HepG2 (cell line): ENCODE results near the gene RALY. TPM values are rescaled to one million over a fixed set of nuclear protein-coding genes. Genes with fewer than 3 reads are reported as not detected.

Experiments
- ATAC-seq: fragments of 200-7000 bp; cut with Tn5 transposase; 3 replicates; pipeline ENCODE4 v1.9.1; 2020; ENCODE audit warnings: mild to moderate bottlenecking, moderate library complexity
- BruUV-seq: library from RNA; stranded (reverse); fragments of 400-500 nt; replicated peaks from 2 replicates; lab custom pipeline; 2021; lab: Mats Ljungman, UMichigan
- CTCF ChIA-PET: fragments of 300-600 bp; formaldehyde crosslinking; extraction: SDS; loops from one replicate; lab custom pipeline; 2021; ENCODE audit warnings: low total read pairs, inconsistent platforms, low intra/inter-chr PET ratio; lab: Yijun Ruan, JAX
- POLR2A ChIA-PET: fragments of 350-600 bp; sonication (Branson Sonifier 250); formaldehyde crosslinking; loops from one replicate; lab custom pipeline; 2020; ENCODE audit warnings: antibody characterized with exemption, inconsistent platforms; lab: Yijun Ruan, JAX
- DNase-seq: peaks from one replicate; pipeline ENCODE4 v3.0.0-alpha.2; 2015; ENCODE audit warnings: low spot score
- FAIRE-seq: peaks from 3 replicates; lab custom pipeline; 2011; peaks lifted over from hg19 to GRCh38; lab: Jason Lieb, UNC
- H2AFZ ChIP-seq: one replicate; pipeline ENCODE4 v1.6.1; 2011; ENCODE audit warnings: low read length, inconsistent platforms
- H3K27ac ChIP-seq: fragments of 300-600 bp; 3 replicates; pipeline ENCODE4 v1.8.0; 2011; ENCODE audit warnings: mixed run types, mild to moderate bottlenecking, mixed read lengths, low read length, inconsistent platforms; ENCODE audit not compliant: insufficient read depth; ENCODE audit errors: extremely low read length
- H3K27me3 ChIP-seq, 2 experiments: fragments of 200-600 bp in 1 of 2; 2 replicates in 1 of 2; 3 replicates in 1 of 2; pipeline versions ENCODE4 v1.6.0 to v1.8.0; 2011; ENCODE audit warnings: low read length in 2 of 2, mild to moderate bottlenecking in 2 of 2, moderate library complexity in 2 of 2, inconsistent platforms in 1 of 2; ENCODE audit not compliant: insufficient read depth in 2 of 2, control insufficient read depth in 1 of 2
- H3K36me3 ChIP-seq, 2 experiments: fragments of 200-600 bp in 1 of 2; replicated peaks in 1 of 2; 2 replicates in 1 of 2; 3 replicates in 1 of 2; pipeline versions ENCODE4 v1.5.1 to v1.8.0; 2011; ENCODE audit warnings: low read length in 2 of 2, inconsistent platforms in 1 of 2; ENCODE audit not compliant: insufficient read depth in 2 of 2, control insufficient read depth in 1 of 2
- H3K4me1 ChIP-seq: 2 replicates; pipeline ENCODE4 v1.5.1; 2012; ENCODE audit warnings: low read length, inconsistent platforms; ENCODE audit not compliant: insufficient read depth
- H3K4me2 ChIP-seq: 2 replicates; pipeline ENCODE4 v1.6.0; 2011; ENCODE audit warnings: low read depth, low read length, inconsistent platforms
- H3K4me3 ChIP-seq, 3 experiments: fragments of 200-600 bp in 1 of 3; sonication (generic), shearing (Covaris generic) in 1 of 3; replicated peaks in 1 of 3; 2 replicates each; pipeline ENCODE4 v1.5.1; 2011 to 2016; ENCODE audit warnings: low read length in 3 of 3, inconsistent platforms in 2 of 3, low read depth in 2 of 3, mild to moderate bottlenecking in 2 of 3, control low read depth in 1 of 3, mixed read lengths in 1 of 3; ENCODE audit not compliant: insufficient read depth in 1 of 3
- H3K79me2 ChIP-seq: one replicate; pipeline ENCODE4 v1.6.1; 2011; ENCODE audit warnings: low read length, inconsistent platforms; ENCODE audit not compliant: insufficient read depth
- H3K9ac ChIP-seq: 2 replicates; pipeline ENCODE4 v1.6.0; 2011; ENCODE audit warnings: mild to moderate bottlenecking, low read depth, low read length, inconsistent platforms; ENCODE audit not compliant: insufficient read depth
- H3K9me3 ChIP-seq: 2 replicates; pipeline ENCODE4 v1.5.1; 2012; ENCODE audit warnings: mild to moderate bottlenecking, low read length
- H4K20me1 ChIP-seq: 2 replicates; pipeline ENCODE4 v1.6.0; 2011; ENCODE audit warnings: inconsistent platforms, mild to moderate bottlenecking, low read length, moderate library complexity; ENCODE audit not compliant: insufficient read depth
- ELF3 ChIP-seq: IDR thresholded peaks from 2 replicates; pipeline ENCODE4 v1.6.1; 2016; ENCODE audit warnings: missing genetic modification reagents, missing compliant biosample characterization
- GTF2F1 ChIP-seq: fragments of 150-350 bp; IDR thresholded peaks from 2 replicates; pipeline ENCODE4 v1.6.1; 2014; ENCODE audit warnings: low read length
- LCORL ChIP-seq, 2 experiments: fragments of 450-650 bp in 1 of 2; sonication (generic) in 1 of 2; formaldehyde crosslinking in 1 of 2; IDR thresholded peaks; 2 replicates each; pipeline versions ENCODE4 v1.5.0 to v1.6.1; 2017 to 2020; ENCODE audit warnings: antibody characterized with exemption in 1 of 2, missing genetic modification reagents in 1 of 2
- PHF20 ChIP-seq: sonication (generic); formaldehyde crosslinking; IDR thresholded peaks from 2 replicates; pipeline ENCODE4 v1.5.0; 2020; ENCODE audit warnings: mild to moderate bottlenecking, missing genetic modification reagents
- RBM22 ChIP-seq: fragments of 200-400 bp; formaldehyde crosslinking; optimal IDR thresholded peaks from 2 replicates; pipeline ENCODE3; 2017; ENCODE audit warnings: mild to moderate bottlenecking, low read length, moderate library complexity
- RNF219 ChIP-seq: sonication (generic); formaldehyde crosslinking; IDR thresholded peaks from 2 replicates; pipeline ENCODE4 v1.5.0; 2020; ENCODE audit warnings: mild to moderate bottlenecking, missing genetic modification reagents
- SMAD3 ChIP-seq: sonication (generic); formaldehyde crosslinking; IDR thresholded peaks from 2 replicates; pipeline ENCODE4 v1.4.0; 2020; ENCODE audit warnings: missing genetic modification reagents
- ZBED4 ChIP-seq: sonication (generic); formaldehyde crosslinking; IDR thresholded peaks from 2 replicates; pipeline ENCODE4 v1.4.0; 2020; ENCODE audit warnings: missing genetic modification reagents, borderline replicate concordance
- ZNF12 ChIP-seq: sonication (generic); formaldehyde crosslinking; IDR thresholded peaks from 2 replicates; pipeline ENCODE4 v1.5.0; 2020; ENCODE audit warnings: missing genetic modification reagents
- ZNF136 ChIP-seq: sonication (generic); formaldehyde crosslinking; IDR thresholded peaks from 2 replicates; pipeline ENCODE4 v1.8.1; 2022; ENCODE audit warnings: low read depth, mild to moderate bottlenecking, moderate library complexity, missing genetic modification reagents
- ZNF614 ChIP-seq: IDR thresholded peaks from 2 replicates; pipeline ENCODE4 v1.6.1; 2018; ENCODE audit warnings: missing biosample characterization, missing genetic modification reagents, inconsistent platforms, borderline replicate concordance
- WGBS: methylation state at CpG from one replicate; pipeline ENCODE4 v1.1.6; 2017; ENCODE audit warnings: low lambda C conversion rate; 5-methylcytosine and 5-hydroxymethylcytosine counted together
- in situ Hi-C: cut with HindIII; loops from 2 replicates; pipeline ENCODE4 v1.10.0; 2017; ENCODE audit warnings: low pct_unique_long_range_greater_than_20kb; ENCODE audit not compliant: extremely low pct_ligation_motif_present
- intact Hi-C: fragments of 100-400 bp; cut with micrococcal nuclease; formaldehyde crosslinking; loops from one replicate; pipeline ENCODE4 v1.10.0; 2022; ENCODE audit not compliant: unreplicated experiment
- polyA plus RNA-seq, 8 experiments: library from polyadenylated mRNA; depleted of rRNA in 3 of 8; stranded (reverse) in 7 of 8; unstranded in 1 of 8; fragments of >200 nt; fragmentation: Illumina TruSeq in 4 of 8; extraction: Trizol in 4 of 8; gene quantifications; 2 replicates each; pipeline versions ENCODE4 v1.2.1 to v1.2.3, GENCODE V29; 2011 to 2016; ENCODE audit warnings: low read depth in 4 of 8, missing spikeins in 1 of 8, mixed read lengths in 1 of 8; ENCODE audit not compliant: insufficient read depth in 1 of 8
- total RNA-seq, 5 experiments: library from RNA; depleted of rRNA; stranded (reverse); fragments of >200 nt; fragmentation: Illumina TruSeq; extraction: Trizol; gene quantifications; 2 replicates each; pipeline ENCODE4 v1.2.3, GENCODE V29; 2016; ENCODE audit warnings: low read depth in 1 of 5
- TF ChIP-seq, protein P1 (sequence below): sonication (generic); IDR thresholded peaks from 2 replicates; pipeline ENCODE4 v1.6.1; 2016; ENCODE audit warnings: low read depth, borderline replicate concordance
- TF ChIP-seq, protein P2 (sequence below): sonication (generic); formaldehyde crosslinking; IDR thresholded peaks from 2 replicates; pipeline ENCODE4 v1.5.0; 2020; ENCODE audit warnings: mild to moderate bottlenecking, low read depth, missing genetic modification reagents, borderline replicate concordance

The RALY gene
- total and polyA plus RNA-seq, 2 of the 13 experiments (the other 11 are each of a cell fraction or from before 2014, with no cell fraction given), result 178 to 186 TPM

DNA sequence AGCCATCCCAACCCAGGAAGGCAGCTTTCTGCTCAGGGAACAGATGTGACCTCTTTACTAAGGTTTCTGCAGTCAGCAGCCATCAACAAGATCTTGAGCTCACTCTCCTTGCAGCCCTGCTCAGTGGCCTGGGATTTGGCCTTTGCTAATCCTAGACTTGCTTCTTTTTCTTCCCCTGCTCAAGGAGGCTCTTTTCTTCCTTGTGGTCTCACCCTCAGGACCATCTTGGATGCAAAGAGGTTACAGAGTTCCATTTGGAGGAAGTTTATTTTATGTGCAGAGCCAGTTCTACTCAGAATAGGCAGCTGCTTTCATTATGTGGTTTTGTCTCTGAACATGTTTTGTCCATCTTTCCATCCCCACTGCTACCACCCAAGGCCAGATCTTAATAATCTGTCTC is 49.3 kb downstream of the RALY start:
- CTCF ChIA-PET, result no interaction called here

GRCh38 chr20:34045294-34045693 is 51.6 kb downstream of the RALY start:
- Histone ChIP-seq H2AFZ (no peak overlapping the region), H3K4me3 (no peak overlapping the region), H3K27ac (peak overlapping the region; percentile 26), H4K20me1 (peaks cover 64% of the 10 kb centered on the region), H3K79me2 (peaks cover 93% of the 10 kb centered on the region), H3K9me3 (no peaks in the 10 kb centered on the region), H3K27me3 (no peaks in the 10 kb centered on the region), H3K4me1 (peaks cover 56% of the 10 kb centered on the region), H3K36me3 (peaks cover 6 to 36% of the 10 kb centered on the region in 2 experiments), H3K4me2 (peak overlapping the region; percentile 23; the same call in 1 of the 2 replicates), H3K9ac (no peak overlapping the region)
- ATAC-seq (peak; percentile 60), DNase-seq (peak; percentile 73), FAIRE-seq (no peak)
- BruUV-seq, result no TSS peak
- in situ Hi-C loops, result no loop called here
- ChIA-PET POLR2A (interaction anchor here (1.0 to 2.3 kb wide), 2 partner anchors 52 to 67 kb away, joined by 4 to 7 read pairs; partner anchors contain the start of genes EIF2S2 and RALY), CTCF (no interaction called here)
- WGBS, result 10% methylated on average over 2 of the region's 2 CpGs
- intact Hi-C loops, result no loop called here
- peak; percentile 67 for TF ChIP-seq LCORL (IDR thresholded peaks at IDR 0.05)
- no peak for TF ChIP-seq LCORL (CRISPR knock-in tag; IDR thresholded peaks at IDR 0.05)
- TF ChIP-seq ZBED4 (CRISPR knock-in tag), result 0 out of 2 replicates have a peak, but pooled peaks have one; percentile 47
- TF ChIP-seq, protein P1, sequence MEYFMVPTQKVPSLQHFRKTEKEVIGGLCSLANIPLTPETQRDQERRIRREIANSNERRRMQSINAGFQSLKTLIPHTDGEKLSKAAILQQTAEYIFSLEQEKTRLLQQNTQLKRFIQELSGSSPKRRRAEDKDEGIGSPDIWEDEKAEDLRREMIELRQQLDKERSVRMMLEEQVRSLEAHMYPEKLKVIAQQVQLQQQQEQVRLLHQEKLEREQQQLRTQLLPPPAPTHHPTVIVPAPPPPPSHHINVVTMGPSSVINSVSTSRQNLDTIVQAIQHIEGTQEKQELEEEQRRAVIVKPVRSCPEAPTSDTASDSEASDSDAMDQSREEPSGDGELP, result peak; percentile 33; the same call in 1 of the 2 replicates
- TF ChIP-seq ZNF12, result peak; percentile 90
- no peak for TF ChIP-seq ZNF136 (CRISPR knock-in tag)
- no peak for TF ChIP-seq RNF219 (CRISPR knock-in tag)
- no peak for TF ChIP-seq GTF2F1

More for the DNA sequence above, 49.3 kb downstream of the RALY start:
- no peak for FAIRE-seq
- TF ChIP-seq SMAD3 (no peak), RBM22 (peak; percentile 90), PHF20 (CRISPR knock-in tag) (no peak), ZNF614 (CRISPR knock-in tag) (no peak), ELF3 (CRISPR knock-in tag) (no peak)
- TF ChIP-seq, protein P2, sequence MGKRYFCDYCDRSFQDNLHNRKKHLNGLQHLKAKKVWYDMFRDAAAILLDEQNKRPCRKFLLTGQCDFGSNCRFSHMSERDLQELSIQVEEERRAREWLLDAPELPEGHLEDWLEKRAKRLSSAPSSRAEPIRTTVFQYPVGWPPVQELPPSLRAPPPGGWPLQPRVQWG (CRISPR knock-in tag), result no peak
- peaks cover 46% of the 10 kb centered on the region for H3K4me1 ChIP-seq
- H3K79me2 ChIP-seq, result peaks cover 93% of the 10 kb centered on the region
- no peak for ATAC-seq
- no peak overlapping the region for H3K4me3 ChIP-seq
- POLR2A ChIA-PET, result interaction anchor here (1.0 to 1.8 kb wide), 2 partner anchors 50 to 69 kb away, joined by 3 to 5 read pairs; partner anchors contain the start of genes EIF2S2 and RALY
- peaks cover 9 to 44% of the 10 kb centered on the region in 2 experiments for H3K36me3 ChIP-seq
- H3K27ac ChIP-seq, result no peak overlapping the region
- no peaks in the 10 kb centered on the region for H3K27me3 ChIP-seq
- in situ Hi-C loops (no loop called here), intact Hi-C loops (no loop called here)
- no peak overlapping the region for H2AFZ ChIP-seq
- H3K9me3 ChIP-seq, result no peaks in the 10 kb centered on the region
- no peak overlapping the region for H3K4me2 ChIP-seq
- BruUV-seq, result no TSS peak
- no peak for DNase-seq
- H4K20me1 ChIP-seq, result peaks cover 57% of the 10 kb centered on the region
- H3K9ac ChIP-seq, result no peak overlapping the region
